Bone marrow (tissue), 2 donors: ENCODE measurements around the gene HSPA6.
"Not testable (repeated sequence)": the region's sequence is repeated elsewhere in the genome, so short reads cannot be mapped to it uniquely, and the experiment has no call there.

ENCODE experiments used
- DNase-seq, 2 donors: peaks; one replicate each; lab custom pipeline; 2025; lab: John Stamatoyannopoulos, UW

HSPA6 gene

GRCh38 chr1:161523817-161524741 lies at the start of gene HSPA6:
HSPA6 (plus strand) TSS chr1:161524540; CDS start chr1:161524659, 119 bp downstream.
- DNase-seq: peak; percentile 64 to 74

GRCh38 chr1:161477711-161478110 lies 46.6 kb upstream of the HSPA6 start:
- not testable (repeated sequence) for DNase-seq

GRCh38 chr1:161478985-161479384 lies 45.4 kb upstream of the HSPA6 start:
- DNase-seq: no peak

- DNase-seq: no peak
Measured at GRCh38 chr1:161480381-161481035, 43.8 kb upstream of the HSPA6 start.

GRCh38 chr1:161481624-161482392 lies 42.5 kb upstream of the HSPA6 start:
- DNase-seq: no peak

- DNase-seq: no peak
Measured at GRCh38 chr1:161482610-161483009, 41.7 kb upstream of the HSPA6 start.

GRCh38 chr1:161483361-161483760 lies 41.0 kb upstream of the HSPA6 start:
- DNase-seq: no peak

- peak in 1 of 2 donors; percentile 20 for DNase-seq
Measured at GRCh38 chr1:161484613-161485012, 39.7 kb upstream of the HSPA6 start.

- peak in 1 of 2 donors; percentile 33 for DNase-seq
Measured at GRCh38 chr1:161486806-161487741, 37.3 kb upstream of the HSPA6 start.

- DNase-seq: peak in 1 of 2 donors; percentile 12
Measured at GRCh38 chr1:161491472-161491871, 32.9 kb upstream of the HSPA6 start.

GRCh38 chr1:161492827-161493226 lies 31.5 kb upstream of the HSPA6 start:
- DNase-seq: no peak

GRCh38 chr1:161494091-161494735 lies 30.1 kb upstream of the HSPA6 start:
- no peak for DNase-seq

GRCh38 chr1:161495490-161495889 lies 28.9 kb upstream of the HSPA6 start:
- no peak for DNase-seq

GRCh38 chr1:161497961-161498360 lies 26.4 kb upstream of the HSPA6 start:
- DNase-seq: no peak

- no peak for DNase-seq
Measured at GRCh38 chr1:161498646-161499045, 25.7 kb upstream of the HSPA6 start.

GRCh38 chr1:161499099-161500039 lies 25.0 kb upstream of the HSPA6 start:
- DNase-seq: no peak

- no peak for DNase-seq
Measured at GRCh38 chr1:161501234-161501633, 23.1 kb upstream of the HSPA6 start.

GRCh38 chr1:161502181-161502580 lies 22.2 kb upstream of the HSPA6 start:
- no peak for DNase-seq

- DNase-seq: no peak
Measured at GRCh38 chr1:161502641-161503393, 21.5 kb upstream of the HSPA6 start.
